HepG2 (cell line): ENCODE data around the gene PLA2G2A. TPM values are rescaled to one million over a fixed set of nuclear protein-coding genes. Genes with fewer than 3 reads are reported as not detected.

Experiments
- ATAC-seq: fragments of 200-7000 bp; cut with Tn5 transposase; 3 replicates; pipeline ENCODE4 v1.9.1; 2020; ENCODE audit warnings: mild to moderate bottlenecking, moderate library complexity
- BruUV-seq: library from RNA; stranded (reverse); fragments of 400-500 nt; replicated peaks from 2 replicates; lab custom pipeline; 2021; lab: Mats Ljungman, UMichigan
- CTCF ChIA-PET: fragments of 300-600 bp; formaldehyde crosslinking; extraction: SDS; loops from one replicate; lab custom pipeline; 2021; ENCODE audit warnings: low total read pairs, inconsistent platforms, low intra/inter-chr PET ratio; lab: Yijun Ruan, JAX
- POLR2A ChIA-PET: fragments of 350-600 bp; sonication (Branson Sonifier 250); formaldehyde crosslinking; loops from one replicate; lab custom pipeline; 2020; ENCODE audit warnings: antibody characterized with exemption, inconsistent platforms; lab: Yijun Ruan, JAX
- DNase-seq: peaks from one replicate; pipeline ENCODE4 v3.0.0-alpha.2; 2015; ENCODE audit warnings: low spot score
- FAIRE-seq: peaks from 3 replicates; lab custom pipeline; 2011; peaks lifted over from hg19 to GRCh38; lab: Jason Lieb, UNC
- H2AFZ ChIP-seq: one replicate; pipeline ENCODE4 v1.6.1; 2011; ENCODE audit warnings: low read length, inconsistent platforms
- H3K27ac ChIP-seq: fragments of 300-600 bp; 3 replicates; pipeline ENCODE4 v1.8.0; 2011; ENCODE audit warnings: mixed run types, mild to moderate bottlenecking, mixed read lengths, low read length, inconsistent platforms; ENCODE audit not compliant: insufficient read depth; ENCODE audit errors: extremely low read length
- H3K27me3 ChIP-seq, 2 experiments: fragments of 200-600 bp in 1 of 2; 2 replicates in 1 of 2; 3 replicates in 1 of 2; pipeline versions ENCODE4 v1.6.0 to v1.8.0; 2011; ENCODE audit warnings: low read length in 2 of 2, mild to moderate bottlenecking in 2 of 2, moderate library complexity in 2 of 2, inconsistent platforms in 1 of 2; ENCODE audit not compliant: insufficient read depth in 2 of 2, control insufficient read depth in 1 of 2
- H3K36me3 ChIP-seq, 2 experiments: fragments of 200-600 bp in 1 of 2; replicated peaks in 1 of 2; 2 replicates in 1 of 2; 3 replicates in 1 of 2; pipeline versions ENCODE4 v1.5.1 to v1.8.0; 2011; ENCODE audit warnings: low read length in 2 of 2, inconsistent platforms in 1 of 2; ENCODE audit not compliant: insufficient read depth in 2 of 2, control insufficient read depth in 1 of 2
- H3K4me1 ChIP-seq: 2 replicates; pipeline ENCODE4 v1.5.1; 2012; ENCODE audit warnings: low read length, inconsistent platforms; ENCODE audit not compliant: insufficient read depth
- H3K4me2 ChIP-seq: 2 replicates; pipeline ENCODE4 v1.6.0; 2011; ENCODE audit warnings: low read depth, low read length, inconsistent platforms
- H3K4me3 ChIP-seq, 3 experiments: fragments of 200-600 bp in 1 of 3; sonication (generic), shearing (Covaris generic) in 1 of 3; replicated peaks in 1 of 3; 2 replicates each; pipeline ENCODE4 v1.5.1; 2011 to 2016; ENCODE audit warnings: low read length in 3 of 3, inconsistent platforms in 2 of 3, low read depth in 2 of 3, mild to moderate bottlenecking in 2 of 3, control low read depth in 1 of 3, mixed read lengths in 1 of 3; ENCODE audit not compliant: insufficient read depth in 1 of 3
- H3K79me2 ChIP-seq: one replicate; pipeline ENCODE4 v1.6.1; 2011; ENCODE audit warnings: low read length, inconsistent platforms; ENCODE audit not compliant: insufficient read depth
- H3K9ac ChIP-seq: 2 replicates; pipeline ENCODE4 v1.6.0; 2011; ENCODE audit warnings: mild to moderate bottlenecking, low read depth, low read length, inconsistent platforms; ENCODE audit not compliant: insufficient read depth
- H3K9me3 ChIP-seq: 2 replicates; pipeline ENCODE4 v1.5.1; 2012; ENCODE audit warnings: mild to moderate bottlenecking, low read length
- H4K20me1 ChIP-seq: 2 replicates; pipeline ENCODE4 v1.6.0; 2011; ENCODE audit warnings: inconsistent platforms, mild to moderate bottlenecking, low read length, moderate library complexity; ENCODE audit not compliant: insufficient read depth
- ATF1 ChIP-seq: IDR thresholded peaks from 2 replicates; pipeline ENCODE4 v1.6.1; 2016; ENCODE audit warnings: mild to moderate bottlenecking, control low read depth
- FLYWCH1 ChIP-seq: sonication (generic); formaldehyde crosslinking; IDR thresholded peaks from 2 replicates; pipeline ENCODE4 v1.8.1; 2023; ENCODE audit warnings: mild to moderate bottlenecking, missing genetic modification reagents
- JDP2 ChIP-seq: sonication (generic); formaldehyde crosslinking; IDR thresholded peaks from 2 replicates; pipeline ENCODE4 v1.8.1; 2022; ENCODE audit warnings: missing genetic modification reagents, borderline replicate concordance
- PCBP2 ChIP-seq: fragments of 200-400 bp; formaldehyde crosslinking; optimal IDR thresholded peaks from 2 replicates; pipeline ENCODE3; 2018; ENCODE audit warnings: low read length, low read depth; ENCODE audit not compliant: poor library complexity, severe bottlenecking
- PTBP1 ChIP-seq: fragments of 200-400 bp; formaldehyde crosslinking; IDR thresholded peaks from 2 replicates; pipeline ENCODE4 v1.6.1; 2018; ENCODE audit warnings: low read length, low read depth; ENCODE audit not compliant: poor library complexity, severe bottlenecking
- SMC3 ChIP-seq: IDR thresholded peaks from 2 replicates; pipeline ENCODE4 v1.6.1; 2011; ENCODE audit warnings: low read length, improper control_type of control experiment
- SPEN ChIP-seq: sonication (generic); formaldehyde crosslinking; IDR thresholded peaks from 2 replicates; pipeline ENCODE4 v1.5.1; 2020; ENCODE audit warnings: low read depth, mild to moderate bottlenecking, missing genetic modification reagents
- TARDBP ChIP-seq: sonication (generic); formaldehyde crosslinking; IDR thresholded peaks from 2 replicates; pipeline ENCODE4 v1.8.0; 2022; ENCODE audit warnings: mild to moderate bottlenecking, missing genetic modification reagents
- ZMYM3 ChIP-seq: sonication (generic); formaldehyde crosslinking; IDR thresholded peaks from 2 replicates; pipeline ENCODE4 v1.5.1; 2020; ENCODE audit warnings: mild to moderate bottlenecking, missing genetic modification reagents
- ZMYM4 ChIP-seq: sonication (generic); formaldehyde crosslinking; IDR thresholded peaks from 2 replicates; pipeline ENCODE4 v1.8.1; 2023; ENCODE audit warnings: mild to moderate bottlenecking, missing genetic modification reagents
- ZNF382 ChIP-seq: sonication (generic); formaldehyde crosslinking; IDR thresholded peaks from 2 replicates; pipeline ENCODE4 v1.5.0; 2020; ENCODE audit warnings: missing genetic modification reagents, mild to moderate bottlenecking, borderline replicate concordance
- ZNF572 ChIP-seq: sonication (generic); formaldehyde crosslinking; IDR thresholded peaks from 2 replicates; pipeline ENCODE4 v1.5.1; 2020; ENCODE audit warnings: mild to moderate bottlenecking, missing genetic modification reagents
- WGBS: methylation state at CpG from one replicate; pipeline ENCODE4 v1.1.6; 2017; ENCODE audit warnings: low lambda C conversion rate; 5-methylcytosine and 5-hydroxymethylcytosine counted together
- in situ Hi-C: cut with HindIII; loops from 2 replicates; pipeline ENCODE4 v1.10.0; 2017; ENCODE audit warnings: low pct_unique_long_range_greater_than_20kb; ENCODE audit not compliant: extremely low pct_ligation_motif_present
- intact Hi-C: fragments of 100-400 bp; cut with micrococcal nuclease; formaldehyde crosslinking; loops from one replicate; pipeline ENCODE4 v1.10.0; 2022; ENCODE audit not compliant: unreplicated experiment
- polyA plus RNA-seq, 8 experiments: library from polyadenylated mRNA; depleted of rRNA in 3 of 8; stranded (reverse) in 7 of 8; unstranded in 1 of 8; fragments of >200 nt; fragmentation: Illumina TruSeq in 4 of 8; extraction: Trizol in 4 of 8; gene quantifications; 2 replicates each; pipeline versions ENCODE4 v1.2.1 to v1.2.3, GENCODE V29; 2011 to 2016; ENCODE audit warnings: low read depth in 4 of 8, missing spikeins in 1 of 8, mixed read lengths in 1 of 8; ENCODE audit not compliant: insufficient read depth in 1 of 8
- total RNA-seq, 5 experiments: library from RNA; depleted of rRNA; stranded (reverse); fragments of >200 nt; fragmentation: Illumina TruSeq; extraction: Trizol; gene quantifications; 2 replicates each; pipeline ENCODE4 v1.2.3, GENCODE V29; 2016; ENCODE audit warnings: low read depth in 1 of 5
- TF ChIP-seq, protein P1 (sequence below): sonication (generic); formaldehyde crosslinking; IDR thresholded peaks from 2 replicates; pipeline ENCODE4 v1.8.1; 2023; ENCODE audit warnings: mild to moderate bottlenecking, missing genetic modification reagents
- TF ChIP-seq, protein P2 (sequence below): sonication (generic); formaldehyde crosslinking; IDR thresholded peaks from 2 replicates; pipeline ENCODE4 v1.8.0; 2022; ENCODE audit warnings: missing genetic modification reagents, mild to moderate bottlenecking, inconsistent platforms, borderline replicate concordance
- TF ChIP-seq, protein P3 (sequence below): sonication (generic); formaldehyde crosslinking; IDR thresholded peaks from 2 replicates; pipeline ENCODE4 v1.4.0; 2020; ENCODE audit warnings: mild to moderate bottlenecking, missing genetic modification reagents

PLA2G2A gene
- total and polyA plus RNA-seq, 2 of the 13 experiments (the other 11 are each of a cell fraction or from before 2014, with no cell fraction given): 0.35 to 30.3 TPM

DNA sequence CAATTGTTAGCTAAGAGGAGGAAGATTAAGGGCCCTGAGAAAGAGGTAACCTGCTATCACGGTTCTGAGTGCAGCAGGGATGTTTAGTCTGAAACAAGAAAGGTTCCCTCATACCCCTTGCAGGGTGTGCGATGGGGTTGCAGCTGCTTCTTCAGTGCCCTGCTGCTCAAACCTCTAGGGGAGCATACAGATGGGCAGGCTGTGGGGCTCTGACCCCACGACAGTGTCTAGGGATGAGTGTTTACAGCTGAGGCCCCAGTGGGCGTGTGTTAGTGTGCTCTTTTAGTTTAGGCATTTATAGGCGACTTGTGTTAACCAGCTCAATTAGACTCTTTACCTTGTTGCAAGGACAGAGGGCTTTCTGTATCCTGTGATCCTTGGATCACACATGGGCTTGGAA, 49.3 kb upstream of the PLA2G2A start:
- no peak for ATAC-seq
- Histone ChIP-seq H3K79me2 (no peaks in the 10 kb centered on the region), H3K4me3 (no peak overlapping the region), H3K9me3 (no peaks in the 10 kb centered on the region), H3K4me2 (no peak overlapping the region), H3K27me3 (peaks cover 0 to 22% of the 10 kb centered on the region in 2 experiments; a peak in 4 of 5 replicates), H3K4me1 (no peaks in the 10 kb centered on the region), H2AFZ (no peak overlapping the region), H3K9ac (no peak overlapping the region), H3K27ac (no peak overlapping the region), H3K36me3 (no peaks in the 10 kb centered on the region), H4K20me1 (no peaks in the 10 kb centered on the region)
- intact Hi-C loops (no loop called here), in situ Hi-C loops (no loop called here)
- POLR2A ChIA-PET: no interaction called here
- TF ChIP-seq, protein P1, sequence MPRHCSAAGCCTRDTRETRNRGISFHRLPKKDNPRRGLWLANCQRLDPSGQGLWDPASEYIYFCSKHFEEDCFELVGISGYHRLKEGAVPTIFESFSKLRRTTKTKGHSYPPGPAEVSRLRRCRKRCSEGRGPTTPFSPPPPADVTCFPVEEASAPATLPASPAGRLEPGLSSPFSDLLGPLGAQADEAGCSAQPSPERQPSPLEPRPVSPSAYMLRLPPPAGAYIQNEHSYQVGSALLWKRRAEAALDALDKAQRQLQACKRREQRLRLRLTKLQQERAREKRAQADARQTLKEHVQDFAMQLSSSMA (CRISPR knock-in tag): no peak
- TF ChIP-seq TARDBP (no peak), SMC3 (no peak), ZMYM4 (CRISPR knock-in tag) (no peak), ATF1 (CRISPR knock-in tag) (no peak), PTBP1 (no peak), JDP2 (CRISPR knock-in tag) (no peak), FLYWCH1 (CRISPR knock-in tag) (no peak), SPEN (CRISPR knock-in tag) (no peak), PCBP2 (no peak), ZNF572 (CRISPR knock-in tag) (no peak), ZNF382 (CRISPR knock-in tag) (no peak), ZMYM3 (CRISPR knock-in tag) (no peak)
- TF ChIP-seq, protein P2, sequence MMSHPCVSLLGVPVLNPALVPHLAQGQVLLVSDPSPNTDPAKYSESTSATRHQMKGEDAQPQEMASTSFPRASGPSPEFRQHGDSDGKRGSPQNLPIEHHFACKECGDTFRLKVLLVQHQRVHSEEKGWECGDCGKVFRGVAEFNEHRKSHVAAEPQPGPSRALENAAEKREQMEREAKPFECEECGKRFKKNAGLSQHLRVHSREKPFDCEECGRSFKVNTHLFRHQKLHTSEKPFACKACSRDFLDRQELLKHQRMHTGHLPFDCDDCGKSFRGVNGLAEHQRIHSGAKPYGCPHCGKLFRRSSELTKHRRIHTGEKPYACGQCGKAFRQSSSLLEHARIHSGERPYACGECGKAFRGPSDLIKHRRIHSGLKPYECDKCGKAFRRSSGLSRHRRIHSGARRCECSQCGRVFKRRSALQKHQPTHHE: no peak
- TF ChIP-seq, protein P3, sequence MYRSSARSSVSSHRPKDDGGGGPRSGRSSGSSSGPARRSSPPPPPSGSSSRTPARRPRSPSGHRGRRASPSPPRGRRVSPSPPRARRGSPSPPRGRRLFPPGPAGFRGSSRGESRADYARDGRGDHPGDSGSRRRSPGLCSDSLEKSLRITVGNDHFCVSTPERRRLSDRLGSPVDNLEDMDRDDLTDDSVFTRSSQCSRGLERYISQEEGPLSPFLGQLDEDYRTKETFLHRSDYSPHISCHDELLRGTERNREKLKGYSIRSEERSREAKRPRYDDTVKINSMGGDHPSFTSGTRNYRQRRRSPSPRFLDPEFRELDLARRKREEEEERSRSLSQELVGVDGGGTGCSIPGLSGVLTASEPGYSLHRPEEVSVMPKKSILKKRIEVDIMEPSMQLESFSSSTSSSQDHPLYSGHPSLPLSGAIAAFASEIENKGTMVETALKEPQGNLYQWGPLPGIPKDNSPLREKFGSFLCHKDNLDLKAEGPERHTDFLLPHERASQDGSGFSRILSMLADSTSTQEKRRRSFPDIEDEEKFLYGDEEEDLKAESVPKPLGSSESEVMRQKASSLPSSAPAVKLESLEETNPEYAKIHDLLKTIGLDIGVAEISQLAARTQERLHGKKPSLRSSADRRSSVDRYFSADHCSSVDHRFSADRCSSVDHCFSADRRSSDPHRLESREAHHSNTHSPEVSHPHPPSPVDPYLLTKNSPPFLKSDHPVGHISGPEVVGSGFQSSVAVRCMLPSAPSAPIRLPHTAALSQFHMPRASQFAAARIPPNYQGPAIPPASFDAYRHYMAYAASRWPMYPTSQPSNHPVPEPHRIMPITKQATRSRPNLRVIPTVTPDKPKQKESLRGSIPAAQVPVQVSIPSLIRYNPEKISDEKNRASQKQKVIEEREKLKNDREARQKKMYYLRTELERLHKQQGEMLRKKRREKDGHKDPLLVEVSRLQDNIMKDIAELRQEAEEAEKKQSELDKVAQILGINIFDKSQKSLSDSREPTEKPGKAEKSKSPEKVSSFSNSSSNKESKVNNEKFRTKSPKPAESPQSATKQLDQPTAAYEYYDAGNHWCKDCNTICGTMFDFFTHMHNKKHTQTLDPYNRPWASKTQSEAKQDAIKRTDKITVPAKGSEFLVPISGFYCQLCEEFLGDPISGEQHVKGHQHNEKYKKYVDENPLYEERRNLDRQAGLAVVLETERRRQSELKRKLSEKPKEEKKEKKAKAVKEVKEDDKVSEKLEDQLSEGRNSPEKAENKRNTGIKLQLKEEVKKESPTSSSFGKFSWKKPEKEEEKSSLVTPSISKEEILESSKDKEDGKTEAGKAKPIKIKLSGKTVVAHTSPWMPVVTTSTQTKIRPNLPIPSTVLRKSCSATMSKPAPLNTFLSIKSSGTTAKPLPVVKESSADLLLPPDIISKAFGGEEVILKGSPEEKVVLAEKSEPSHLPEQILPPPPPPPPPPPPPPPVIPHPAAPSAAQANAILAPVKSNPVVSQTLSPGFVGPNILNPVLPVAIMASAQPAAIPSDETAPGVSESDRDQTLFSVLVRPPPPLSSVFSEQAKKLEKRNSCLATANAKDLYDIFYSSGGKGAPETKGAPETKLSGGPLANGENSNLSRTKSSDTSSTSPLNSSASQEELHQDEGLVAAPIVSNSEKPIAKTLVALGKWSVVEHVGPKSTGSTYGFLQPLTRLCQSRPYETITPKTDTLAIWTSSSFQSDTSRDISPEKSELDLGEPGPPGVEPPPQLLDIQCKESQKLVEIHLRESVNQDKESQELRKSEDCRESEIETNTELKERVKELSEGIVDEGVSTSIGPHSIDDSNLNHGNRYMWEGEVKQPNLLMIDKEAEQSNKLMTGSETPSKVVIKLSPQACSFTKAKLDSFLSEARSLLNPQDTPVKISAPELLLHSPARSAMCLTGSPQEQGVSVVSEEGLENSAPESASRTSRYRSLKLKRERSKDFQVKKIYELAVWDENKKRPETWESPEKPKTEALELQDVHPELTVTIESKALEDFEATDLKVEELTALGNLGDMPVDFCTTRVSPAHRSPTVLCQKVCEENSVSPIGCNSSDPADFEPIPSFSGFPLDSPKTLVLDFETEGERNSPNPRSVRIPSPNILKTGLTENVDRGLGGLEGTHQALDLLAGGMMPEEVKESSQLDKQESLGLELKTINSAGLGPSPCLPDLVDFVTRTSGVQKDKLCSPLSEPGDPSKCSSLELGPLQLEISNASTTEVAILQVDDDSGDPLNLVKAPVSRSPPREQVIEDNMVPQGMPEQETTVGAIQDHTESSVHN (CRISPR knock-in tag): no peak
- WGBS: 31% methylated on average over 5 of the region's 5 CpGs
- no peak for DNase-seq
- CTCF ChIA-PET: no interaction called here
- no TSS peak for BruUV-seq
- no peak for FAIRE-seq
